GM21717 (cell line): ENCODE results near the gene C16orf82.
"Not testable (repeated sequence)": the region's sequence is repeated elsewhere in the genome, so short reads cannot be mapped to it uniquely, and the experiment has no call there.

Source experiments
- ATAC-seq: cut with Tn5 transposase; IDR thresholded peaks from one replicate; pipeline ENCODE4 v1.9.1; 2021; ENCODE audit warnings: mild to moderate bottlenecking, moderate library complexity; ENCODE audit not compliant: unreplicated experiment

C16orf82 gene

GRCh38 chr16:27086031-27086430 is 19.3 kb downstream of the C16orf82 start:
- not testable (repeated sequence) for ATAC-seq

- no peak for ATAC-seq
Measured at GRCh38 chr16:27088216-27088615, 21.5 kb downstream of the C16orf82 start.

- ATAC-seq, result no peak
Measured at GRCh38 chr16:27096375-27096774, 29.6 kb downstream of the C16orf82 start.

GRCh38 chr16:27097800-27098230 is 31.1 kb downstream of the C16orf82 start:
- no peak for ATAC-seq

GRCh38 chr16:27098366-27099049 is 31.8 kb downstream of the C16orf82 start:
- no peak for ATAC-seq

- ATAC-seq, result no peak
Measured at GRCh38 chr16:27102701-27103575, 36.2 kb downstream of the C16orf82 start.

- no peak for ATAC-seq
Measured at GRCh38 chr16:27103954-27104353, 37.2 kb downstream of the C16orf82 start.

GRCh38 chr16:27106305-27106704 is 39.6 kb downstream of the C16orf82 start:
- no peak for ATAC-seq

- ATAC-seq, result no peak
Measured at GRCh38 chr16:27107185-27107592, 40.5 kb downstream of the C16orf82 start.

GRCh38 chr16:27108051-27108770 is 41.5 kb downstream of the C16orf82 start:
- no peak for ATAC-seq

- ATAC-seq, result no peak
Measured at GRCh38 chr16:27108826-27109665, 42.3 kb downstream of the C16orf82 start.

- no peak for ATAC-seq
Measured at GRCh38 chr16:27109666-27110523, 43.2 kb downstream of the C16orf82 start.

- ATAC-seq, result no peak
Measured at GRCh38 chr16:27110524-27110896, 43.8 kb downstream of the C16orf82 start.

- no peak for ATAC-seq
Measured at GRCh38 chr16:27111486-27111885, 44.8 kb downstream of the C16orf82 start.

- ATAC-seq, result no peak
Measured at GRCh38 chr16:27112093-27112811, 45.5 kb downstream of the C16orf82 start.

GRCh38 chr16:27113341-27113841 is 46.7 kb downstream of the C16orf82 start:
- no peak for ATAC-seq

GRCh38 chr16:27114006-27114405 is 47.3 kb downstream of the C16orf82 start:
- ATAC-seq, result no peak

GRCh38 chr16:27118526-27118925 is 51.8 kb downstream of the C16orf82 start:
- ATAC-seq, result no peak
